NCI-H128 (cell line): ENCODE measurements around the gene IL18RAP.

Experiments used
- DNase-seq: peaks from one replicate; lab custom pipeline; 2025; ENCODE audit not compliant: unreplicated experiment; lab: John Stamatoyannopoulos, UW

Gene IL18RAP

GRCh38 chr2:102421890-102422759 is 835 bp upstream of the IL18RAP start:
- DNase-seq = no peak

- DNase-seq = no peak
Measured at GRCh38 chr2:102423368-102423767, 408 bp downstream of the IL18RAP start.

GRCh38 chr2:102424754-102425153 is 1.8 kb downstream of the IL18RAP start:
- no peak for DNase-seq

- no peak for DNase-seq
Measured at GRCh38 chr2:102425441-102426132, 2.6 kb downstream of the IL18RAP start.

- no peak for DNase-seq
Measured at GRCh38 chr2:102427249-102427648, 4.3 kb downstream of the IL18RAP start.

- DNase-seq = no peak
Measured at GRCh38 chr2:102428573-102428972, 5.6 kb downstream of the IL18RAP start.

GRCh38 chr2:102432386-102432785 is 9.4 kb downstream of the IL18RAP start:
- DNase-seq = no peak

GRCh38 chr2:102433973-102434654 is 11.2 kb downstream of the IL18RAP start:
- DNase-seq = no peak

GRCh38 chr2:102434655-102435381 is 11.9 kb downstream of the IL18RAP start:
- no peak for DNase-seq

GRCh38 chr2:102435741-102436140 is 12.8 kb downstream of the IL18RAP start:
- DNase-seq = no peak

GRCh38 chr2:102436323-102436722 is 13.4 kb downstream of the IL18RAP start:
- DNase-seq = no peak

GRCh38 chr2:102437122-102437521 is 14.2 kb downstream of the IL18RAP start:
- no peak for DNase-seq

GRCh38 chr2:102438111-102438510 is 15.2 kb downstream of the IL18RAP start:
- no peak for DNase-seq

- DNase-seq = no peak
Measured at GRCh38 chr2:102438578-102438977, 15.6 kb downstream of the IL18RAP start.

GRCh38 chr2:102439065-102439695 is 16.2 kb downstream of the IL18RAP start:
- DNase-seq = no peak

- no peak for DNase-seq
Measured at GRCh38 chr2:102442967-102443828, 20.2 kb downstream of the IL18RAP start.

- no peak for DNase-seq
Measured at GRCh38 chr2:102444233-102444632, 21.3 kb downstream of the IL18RAP start.

GRCh38 chr2:102446936-102447335 is 24.0 kb downstream of the IL18RAP start:
- DNase-seq = no peak

- DNase-seq = peak; percentile 7
Measured at GRCh38 chr2:102449370-102449974, 26.5 kb downstream of the IL18RAP start.
